B cell (primary cell): ENCODE data around the gene TNFAIP8L1. TPM values are rescaled to one million over a fixed set of nuclear protein-coding genes. Genes with fewer than 3 reads are reported as not detected.

Experiments used
- ATAC-seq: fragments of 200-7000 bp; cut with Tn5 transposase; one replicate; pipeline ENCODE4 v1.10.0; 2021; ENCODE audit warnings: low read depth, mild to moderate bottlenecking, moderate number of reproducible peaks, moderate library complexity
- CTCF ChIA-PET: fragments of 350-600 bp; sonication (Branson Sonifier 250); formaldehyde crosslinking; loops from one replicate; lab custom pipeline; 2021; ENCODE audit warnings: antibody characterized with exemption, inconsistent platforms; lab: Charles Lee
- POLR2A ChIA-PET: fragments of 350-600 bp; sonication (Branson Sonifier 250); formaldehyde crosslinking; loops from one replicate; lab custom pipeline; 2021; ENCODE audit warnings: antibody characterized with exemption; lab: Charles Lee
- DNase-seq: peaks from one replicate; pipeline ENCODE4 v3.0.0; 2013
- H2AFZ ChIP-seq: 2 replicates; pipeline ENCODE4 v1.6.1; 2012; ENCODE audit warnings: mild to moderate bottlenecking, low read depth, low read length; ENCODE audit not compliant: insufficient read depth, poor library complexity, severe bottlenecking
- H3K27ac ChIP-seq, 2 donors: 1 replicate in 1 of 2; 2 replicates in 1 of 2; pipeline ENCODE4 v1.5.1; 2012 to 2013; ENCODE audit warnings: low read length in 2 of 2, mild to moderate bottlenecking in 2 of 2, moderate library complexity in 1 of 2
- H3K27me3 ChIP-seq, 4 experiments: fragments of 200-600 bp in 1 of 4; sonication (generic) in 1 of 4; replicated peaks in 1 of 4; 1 replicate in 2 of 4; 2 replicates in 2 of 4; pipeline versions ENCODE4 v1.6.1 to v1.7.0; 2013 to 2016; ENCODE audit warnings: low read length in 3 of 4, mild to moderate bottlenecking in 2 of 4, mixed read lengths in 1 of 4, moderate library complexity in 1 of 4; ENCODE audit not compliant: insufficient read depth in 4 of 4, control insufficient read depth in 3 of 4; ENCODE audit errors: control extremely low read depth in 1 of 4
- H3K36me3 ChIP-seq, 2 experiments: replicated peaks in 1 of 2; 1 replicate in 1 of 2; 2 replicates in 1 of 2; pipeline versions ENCODE4 v1.6.1 to v1.7.1; 2013; ENCODE audit warnings: low read length in 1 of 2; ENCODE audit not compliant: insufficient read depth in 2 of 2, control insufficient read depth in 1 of 2; ENCODE audit errors: control extremely low read depth in 1 of 2, extremely low read depth in 1 of 2
- H3K4me1 ChIP-seq, 2 donors: fragments of 200-600 bp in 1 of 2; sonication (generic) in 1 of 2; 1 replicate in 1 of 2; 2 replicates in 1 of 2; pipeline versions ENCODE4 v1.5.1 to v1.6.1; 2013 to 2017; ENCODE audit warnings: low read length in 2 of 2; ENCODE audit not compliant: control insufficient read depth in 2 of 2, insufficient read depth in 2 of 2
- H3K4me2 ChIP-seq: replicated peaks from 2 replicates; pipeline ENCODE3; 2012; ENCODE audit warnings: mild to moderate bottlenecking, low read depth, low read length; ENCODE audit not compliant: poor library complexity, severe bottlenecking
- H3K4me3 ChIP-seq, 5 experiments: fragments of 200-600 bp in 1 of 5; sonication (generic) in 1 of 5; 1 replicate in 3 of 5; 2 replicates in 2 of 5; pipeline versions ENCODE4 v1.5.1 to v1.7.0; 2011 to 2016; ENCODE audit warnings: low read length in 4 of 5, mild to moderate bottlenecking in 4 of 5, low read depth in 2 of 5, control low read depth in 1 of 5, moderate library complexity in 1 of 5; ENCODE audit not compliant: insufficient read depth in 1 of 5; ENCODE audit errors: control extremely low read depth in 1 of 5, extremely low read depth in 1 of 5
- H3K79me2 ChIP-seq: fragments of 200-600 bp; sonication (generic); one replicate; pipeline ENCODE4 v1.6.0; 2016; ENCODE audit warnings: low read length; ENCODE audit not compliant: control insufficient read depth, insufficient read depth
- H3K9ac ChIP-seq: fragments of 200-600 bp; sonication (generic); 2 replicates; pipeline ENCODE4 v1.6.1; 2017; ENCODE audit warnings: mild to moderate bottlenecking, low read length, moderate library complexity
- H3K9me3 ChIP-seq, 3 donors: one replicate each; pipeline versions ENCODE4 v1.6.1 to v1.7.1; 2013; ENCODE audit warnings: low read length in 2 of 3; ENCODE audit not compliant: control insufficient read depth in 2 of 3, insufficient read depth in 1 of 3; ENCODE audit errors: control extremely low read depth in 1 of 3
- H4K20me1 ChIP-seq: 2 replicates; pipeline ENCODE4 v1.6.0; 2012; ENCODE audit warnings: mild to moderate bottlenecking, low read length; ENCODE audit not compliant: insufficient read depth, control insufficient read depth, poor library complexity, severe bottlenecking
- H3K27ac Mint-ChIP-seq: one replicate; pipeline ENCODE4 v1.8.0; 2021; ENCODE audit warnings: mixed read lengths
- H3K27me3 Mint-ChIP-seq: one replicate; pipeline ENCODE4 v1.8.0; 2021; ENCODE audit warnings: mixed read lengths
- H3K4me1 Mint-ChIP-seq: one replicate; pipeline ENCODE4 v1.8.0; 2021; ENCODE audit warnings: mixed read lengths
- H3K4me3 Mint-ChIP-seq: one replicate; pipeline ENCODE4 v1.8.0; 2021; ENCODE audit warnings: mixed read lengths
- H3K9me3 Mint-ChIP-seq: one replicate; pipeline ENCODE4 v1.8.0; 2022; ENCODE audit warnings: mixed read lengths; ENCODE audit not compliant: insufficient read depth
- EZH2 ChIP-seq: IDR thresholded peaks from 2 replicates; pipeline ENCODE4 v1.6.1; 2012; ENCODE audit warnings: borderline replicate concordance, low read depth, mild to moderate bottlenecking, moderate library complexity, low read length; ENCODE audit not compliant: insufficient read depth, poor library complexity, severe bottlenecking
- WGBS: methylation state at CpG from one replicate; pipeline ENCODE4 v1.1.5; 2013; ENCODE audit warnings: missing lambda C conversion rate; ENCODE audit not compliant: insufficient coverage; 5-methylcytosine and 5-hydroxymethylcytosine counted together
- intact Hi-C: fragments of 100-400 bp; cut with micrococcal nuclease; formaldehyde crosslinking; loops from one replicate; pipeline ENCODE4 v1.10.0; 2022
- polyA plus RNA-seq: library from polyadenylated mRNA; depleted of rRNA; stranded (reverse); fragments of >200 nt; gene quantifications from 2 replicates; pipeline ENCODE4 v1.2.3, GENCODE V29; 2012
- total RNA-seq, 2 donors: library from RNA; stranded (reverse); fragments of 120-200 nt in 1 of 2; gene quantifications; 1 replicate in 1 of 2; 2 replicates in 1 of 2; pipeline versions ENCODE4 v1.2.3 to v1.2.4, GENCODE V29; 2013 to 2022
- TF ChIP-seq, protein P1 (sequence below): fragments of 200-600 bp; IDR thresholded peaks from one replicate; pipeline ENCODE4 v1.8.0; 2022; ENCODE audit warnings: antibody characterized with exemption, mild to moderate bottlenecking

TNFAIP8L1 gene
- total and polyA plus RNA-seq, 2 donors (not counting 1 experiment from before 2014, with no cell fraction given): 9.1 to 20.9 TPM

DNA sequence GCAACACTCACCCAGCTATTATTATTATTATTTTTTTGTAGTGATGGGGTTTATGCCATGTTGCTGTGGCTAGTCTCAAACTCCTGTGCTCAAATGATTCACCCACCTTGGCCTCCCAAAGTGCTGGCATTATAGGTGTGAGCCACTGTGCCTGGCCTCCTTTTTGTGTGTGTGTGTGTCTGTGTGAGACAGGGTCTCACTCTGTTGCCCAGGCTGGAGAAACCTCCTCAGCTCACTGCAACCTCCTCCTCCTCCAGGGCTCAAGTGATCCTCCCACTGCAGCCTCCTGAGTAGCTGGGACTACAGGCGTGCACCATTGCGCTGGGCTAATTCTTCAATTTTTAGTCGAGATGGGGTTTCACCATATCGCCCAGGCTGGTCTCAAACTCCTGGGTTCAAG, 34.4 kb downstream of the TNFAIP8L1 start:
- Histone ChIP-seq H3K27ac (no peak overlapping the region), H3K4me3 (no peak overlapping the region), H3K4me2 (no peak overlapping the region), H3K27me3 (no peaks in the 10 kb centered on the region), H3K79me2 (no peaks in the 10 kb centered on the region), H4K20me1 (no peaks in the 10 kb centered on the region), H3K36me3 (peaks cover 0 to 15% of the 10 kb centered on the region in 2 experiments), H2AFZ (no peak overlapping the region), H3K9me3 (peaks cover 0 to 5% (median 0%) of the 10 kb centered on the region in 3 donors), H3K4me1 (peaks cover 10 to 14% of the 10 kb centered on the region in 2 donors), H3K9ac (no peak overlapping the region)
- Mint-ChIP-seq H3K4me1 (peaks cover 13% of the 10 kb centered on the region), H3K9me3 (no peaks in the 10 kb centered on the region), H3K27ac (no peak overlapping the region), H3K4me3 (no peak overlapping the region), H3K27me3 (no peaks in the 10 kb centered on the region)
- POLR2A ChIA-PET: no interaction called here
- ATAC-seq: no peak
- CTCF ChIA-PET: interaction anchor here (0.5 kb wide), 1 partner anchor 104 kb away, joined by 3 read pairs; no protein-coding TSS in a partner anchor
- intact Hi-C loops: no loop called here
- TF ChIP-seq, protein P1, sequence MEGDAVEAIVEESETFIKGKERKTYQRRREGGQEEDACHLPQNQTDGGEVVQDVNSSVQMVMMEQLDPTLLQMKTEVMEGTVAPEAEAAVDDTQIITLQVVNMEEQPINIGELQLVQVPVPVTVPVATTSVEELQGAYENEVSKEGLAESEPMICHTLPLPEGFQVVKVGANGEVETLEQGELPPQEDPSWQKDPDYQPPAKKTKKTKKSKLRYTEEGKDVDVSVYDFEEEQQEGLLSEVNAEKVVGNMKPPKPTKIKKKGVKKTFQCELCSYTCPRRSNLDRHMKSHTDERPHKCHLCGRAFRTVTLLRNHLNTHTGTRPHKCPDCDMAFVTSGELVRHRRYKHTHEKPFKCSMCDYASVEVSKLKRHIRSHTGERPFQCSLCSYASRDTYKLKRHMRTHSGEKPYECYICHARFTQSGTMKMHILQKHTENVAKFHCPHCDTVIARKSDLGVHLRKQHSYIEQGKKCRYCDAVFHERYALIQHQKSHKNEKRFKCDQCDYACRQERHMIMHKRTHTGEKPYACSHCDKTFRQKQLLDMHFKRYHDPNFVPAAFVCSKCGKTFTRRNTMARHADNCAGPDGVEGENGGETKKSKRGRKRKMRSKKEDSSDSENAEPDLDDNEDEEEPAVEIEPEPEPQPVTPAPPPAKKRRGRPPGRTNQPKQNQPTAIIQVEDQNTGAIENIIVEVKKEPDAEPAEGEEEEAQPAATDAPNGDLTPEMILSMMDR: no peak
- WGBS: 91% methylated on average over 4 of the region's 4 CpGs
- no peak for DNase-seq

DNA sequence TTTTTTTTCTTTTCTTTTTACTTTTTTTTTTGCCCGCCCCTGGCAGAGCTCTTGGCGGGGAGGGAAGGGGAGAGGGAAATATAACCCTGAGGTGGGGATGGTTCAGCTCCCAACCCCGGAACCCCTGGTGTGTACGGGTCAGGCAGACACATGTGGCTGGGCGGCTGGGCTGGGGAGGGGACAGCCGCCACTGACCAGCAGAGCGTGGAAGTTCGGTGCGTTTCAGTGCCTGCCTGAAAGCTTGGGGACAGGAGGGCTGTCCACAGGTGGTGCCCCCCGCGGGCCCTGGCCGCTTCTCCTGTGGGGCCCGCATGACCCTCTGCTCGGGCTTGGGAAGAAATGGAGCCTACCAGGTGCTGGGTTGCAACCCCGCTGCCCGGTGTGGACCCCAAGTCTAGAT, 36.0 kb downstream of the TNFAIP8L1 start:
- Histone ChIP-seq H3K4me3 (no peak overlapping the region), H3K4me2 (no peak overlapping the region), H3K9me3 (peaks cover 0 to 4% (median 0%) of the 10 kb centered on the region in 3 donors), H3K27me3 (no peaks in the 10 kb centered on the region), H3K4me1 (peaks cover 0 to 3% of the 10 kb centered on the region in 2 donors), H3K9ac (no peak overlapping the region), H3K36me3 (peaks cover 0 to 21% of the 10 kb centered on the region in 2 experiments), H2AFZ (no peak overlapping the region), H3K79me2 (no peaks in the 10 kb centered on the region), H3K27ac (no peak overlapping the region), H4K20me1 (no peaks in the 10 kb centered on the region)
- ATAC-seq (no peak), DNase-seq (no peak)
- Mint-ChIP-seq H3K4me1 (peaks cover 4% of the 10 kb centered on the region), H3K4me3 (no peak overlapping the region), H3K27me3 (no peaks in the 10 kb centered on the region), H3K9me3 (no peaks in the 10 kb centered on the region), H3K27ac (no peak overlapping the region)
- ChIA-PET CTCF (interaction anchor here (0.6 kb wide), 1 partner anchor 39 kb away, joined by 3 read pairs; no protein-coding TSS in a partner anchor), POLR2A (no interaction called here)
- WGBS: 97% methylated on average over 16 of the region's 16 CpGs
- intact Hi-C loops: no loop called here
- TF ChIP-seq, protein P1: no peak
- TF ChIP-seq EZH2: no peak
